ENCODE data around the gene AP2B1.
"Not testable (repeated sequence)": the region's sequence is repeated elsewhere in the genome, so short reads cannot be mapped to it uniquely, and the experiment has no call there.

AP2B1 gene

DNA sequence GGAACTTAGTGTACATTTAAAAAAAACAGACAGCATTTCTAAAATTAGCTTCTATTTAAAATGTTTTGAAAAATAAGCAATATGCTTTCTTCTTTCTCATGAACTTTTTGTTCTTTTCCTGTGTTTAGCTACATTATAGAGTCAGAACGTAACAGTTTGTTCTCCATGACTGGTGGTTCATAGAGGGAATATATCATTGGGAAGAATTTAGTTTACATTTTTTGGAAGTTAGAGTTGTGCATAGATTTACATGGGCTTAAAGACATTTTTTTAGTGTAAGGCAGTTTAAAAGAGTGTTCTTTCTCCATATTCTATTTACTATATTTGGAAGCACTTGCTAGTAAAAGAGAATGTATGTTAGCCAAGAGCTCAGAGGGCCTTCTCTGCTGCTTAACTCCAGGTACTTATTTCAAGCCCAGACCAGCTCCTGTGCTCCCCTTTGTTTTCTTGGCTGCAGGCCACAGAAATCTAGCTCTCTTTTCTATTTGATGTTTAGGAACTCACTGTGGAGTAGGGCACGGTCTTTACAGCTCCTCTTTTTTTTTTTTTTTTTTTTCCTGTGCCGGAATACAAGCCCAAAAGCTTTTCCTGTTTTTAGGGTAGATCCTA is 20.2 kb downstream of the AP2B1 start:
- Histone ChIP-seq H2AFZ (ENCODE audit: low read depth, low read length, severe bottlenecking) (no peak overlapping the region), H3K9ac (ENCODE audit: low read length) (no peak overlapping the region), H3K4me2 (ENCODE audit: low read depth, low read length, poor library complexity, severe bottlenecking) (no peak overlapping the region), H3F3A (ENCODE audit: insufficient read depth) (no peaks in the 10 kb centered on the region), H3K9me3 (ENCODE audit: insufficient read depth, low read length) (no peaks in the 10 kb centered on the region), H3K27me3 (ENCODE audit: low read length) (no peaks in the 10 kb centered on the region), H3K79me2 (ENCODE audit: insufficient read depth, low read length) (no peaks in the 10 kb centered on the region), H3K36me3 (ENCODE audit: low read length) (peaks cover 5% of the 10 kb centered on the region; the same call in 1 of the 2 replicates), H3K4me3 (ENCODE audit: insufficient read depth, low read length, poor library complexity, severe bottlenecking) (no peak overlapping the region), H4K20me1 (ENCODE audit: low read depth, low read length) (no peaks in the 10 kb centered on the region), H3K9me2 (replicated peaks; ENCODE audit: insufficient read depth, low read length) (no peaks in the 10 kb centered on the region), H3K27ac (ENCODE audit: low read depth, low read length) (no peak overlapping the region)
- TF ChIP-seq EZH2phosphoT487 (conservative IDR thresholded peaks at IDR 0.05; ENCODE audit: low read length), result no peak
- TF ChIP-seq, protein P1, sequence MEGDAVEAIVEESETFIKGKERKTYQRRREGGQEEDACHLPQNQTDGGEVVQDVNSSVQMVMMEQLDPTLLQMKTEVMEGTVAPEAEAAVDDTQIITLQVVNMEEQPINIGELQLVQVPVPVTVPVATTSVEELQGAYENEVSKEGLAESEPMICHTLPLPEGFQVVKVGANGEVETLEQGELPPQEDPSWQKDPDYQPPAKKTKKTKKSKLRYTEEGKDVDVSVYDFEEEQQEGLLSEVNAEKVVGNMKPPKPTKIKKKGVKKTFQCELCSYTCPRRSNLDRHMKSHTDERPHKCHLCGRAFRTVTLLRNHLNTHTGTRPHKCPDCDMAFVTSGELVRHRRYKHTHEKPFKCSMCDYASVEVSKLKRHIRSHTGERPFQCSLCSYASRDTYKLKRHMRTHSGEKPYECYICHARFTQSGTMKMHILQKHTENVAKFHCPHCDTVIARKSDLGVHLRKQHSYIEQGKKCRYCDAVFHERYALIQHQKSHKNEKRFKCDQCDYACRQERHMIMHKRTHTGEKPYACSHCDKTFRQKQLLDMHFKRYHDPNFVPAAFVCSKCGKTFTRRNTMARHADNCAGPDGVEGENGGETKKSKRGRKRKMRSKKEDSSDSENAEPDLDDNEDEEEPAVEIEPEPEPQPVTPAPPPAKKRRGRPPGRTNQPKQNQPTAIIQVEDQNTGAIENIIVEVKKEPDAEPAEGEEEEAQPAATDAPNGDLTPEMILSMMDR (IDR thresholded peaks at IDR 0.05; ENCODE audit: insufficient read depth, low read length, poor library complexity, severe bottlenecking), result no peak

DNA sequence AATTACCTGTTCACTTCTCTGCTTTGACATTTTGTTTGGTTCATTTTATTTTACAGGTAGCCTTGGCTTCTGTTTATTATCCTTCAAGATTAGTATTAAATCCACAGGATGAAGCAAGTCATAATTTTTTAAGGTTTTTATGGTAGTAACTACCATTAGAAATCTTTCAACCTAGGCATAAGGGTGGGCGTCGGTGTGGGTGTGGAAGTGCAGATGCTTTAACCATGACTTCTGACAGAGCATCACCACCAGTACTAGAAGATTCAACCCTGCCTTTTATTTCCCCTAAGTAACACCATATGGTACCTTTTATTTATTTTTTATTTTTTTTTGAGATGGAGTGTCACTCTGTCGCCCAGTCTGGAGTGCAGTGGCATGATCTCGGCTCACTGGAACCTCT is 22.7 kb downstream of the AP2B1 start:
- H3K9me2 ChIP-seq (replicated peaks; ENCODE audit: insufficient read depth, low read length), result no peaks in the 10 kb centered on the region
- H3K9ac ChIP-seq (ENCODE audit: low read length), result no peak overlapping the region
- H3K27me3 ChIP-seq (ENCODE audit: low read length), result no peaks in the 10 kb centered on the region
- TF ChIP-seq EZH2phosphoT487 (conservative IDR thresholded peaks at IDR 0.05; ENCODE audit: low read length), result no peak
- TF ChIP-seq, protein P1 (IDR thresholded peaks at IDR 0.05; ENCODE audit: insufficient read depth, low read length, poor library complexity, severe bottlenecking), result no peak
- H3F3A ChIP-seq (ENCODE audit: insufficient read depth), result no peaks in the 10 kb centered on the region
- peaks cover 5% of the 10 kb centered on the region; the same call in 1 of the 2 replicates for H3K36me3 ChIP-seq (ENCODE audit: low read length)
- H3K4me3 ChIP-seq (ENCODE audit: insufficient read depth, low read length, poor library complexity, severe bottlenecking), result no peak overlapping the region
- no peak overlapping the region for H3K4me2 ChIP-seq (ENCODE audit: low read depth, low read length, poor library complexity, severe bottlenecking)
- no peaks in the 10 kb centered on the region for H3K79me2 ChIP-seq (ENCODE audit: insufficient read depth, low read length)
- no peak overlapping the region for H2AFZ ChIP-seq (ENCODE audit: low read depth, low read length, severe bottlenecking)
- H3K27ac ChIP-seq (ENCODE audit: low read depth, low read length), result no peak overlapping the region
- no peaks in the 10 kb centered on the region for H3K9me3 ChIP-seq (ENCODE audit: insufficient read depth, low read length)
- H4K20me1 ChIP-seq (ENCODE audit: low read depth, low read length), result no peaks in the 10 kb centered on the region

DNA sequence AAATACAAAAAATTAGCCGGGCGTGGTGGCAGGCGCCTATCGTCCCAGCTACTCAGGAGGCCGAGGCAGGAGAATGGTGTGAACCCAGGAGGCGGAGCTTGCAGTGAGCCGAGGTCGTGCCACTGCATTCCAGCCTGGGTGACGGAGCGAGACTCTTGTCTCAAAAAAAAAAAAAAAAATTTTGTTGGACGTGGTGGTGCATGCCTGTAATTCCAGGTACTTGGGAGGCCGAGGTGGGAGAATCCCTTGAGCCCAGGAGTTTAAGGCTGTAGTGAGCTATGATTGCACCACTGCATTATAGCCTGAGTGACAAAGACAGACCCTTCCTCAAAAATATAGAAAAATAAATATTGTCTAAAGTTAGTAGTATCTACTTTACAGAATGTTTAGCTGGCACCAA is 23.6 kb downstream of the AP2B1 start:
- not testable (repeated sequence) for H3K27ac ChIP-seq (ENCODE audit: low read depth, low read length); H3K79me2 ChIP-seq (ENCODE audit: insufficient read depth, low read length); H3K27me3 ChIP-seq (ENCODE audit: low read length); H3K9me2 ChIP-seq (replicated peaks; ENCODE audit: insufficient read depth, low read length); H3K4me3 ChIP-seq (ENCODE audit: insufficient read depth, low read length, poor library complexity, severe bottlenecking); H3K4me2 ChIP-seq (ENCODE audit: low read depth, low read length, poor library complexity, severe bottlenecking); H2AFZ ChIP-seq (ENCODE audit: low read depth, low read length, severe bottlenecking); H3K9me3 ChIP-seq (ENCODE audit: insufficient read depth, low read length); H4K20me1 ChIP-seq (ENCODE audit: low read depth, low read length); H3K36me3 ChIP-seq (ENCODE audit: low read length); H3K9ac ChIP-seq (ENCODE audit: low read length); H3F3A ChIP-seq (ENCODE audit: insufficient read depth)

DNA sequence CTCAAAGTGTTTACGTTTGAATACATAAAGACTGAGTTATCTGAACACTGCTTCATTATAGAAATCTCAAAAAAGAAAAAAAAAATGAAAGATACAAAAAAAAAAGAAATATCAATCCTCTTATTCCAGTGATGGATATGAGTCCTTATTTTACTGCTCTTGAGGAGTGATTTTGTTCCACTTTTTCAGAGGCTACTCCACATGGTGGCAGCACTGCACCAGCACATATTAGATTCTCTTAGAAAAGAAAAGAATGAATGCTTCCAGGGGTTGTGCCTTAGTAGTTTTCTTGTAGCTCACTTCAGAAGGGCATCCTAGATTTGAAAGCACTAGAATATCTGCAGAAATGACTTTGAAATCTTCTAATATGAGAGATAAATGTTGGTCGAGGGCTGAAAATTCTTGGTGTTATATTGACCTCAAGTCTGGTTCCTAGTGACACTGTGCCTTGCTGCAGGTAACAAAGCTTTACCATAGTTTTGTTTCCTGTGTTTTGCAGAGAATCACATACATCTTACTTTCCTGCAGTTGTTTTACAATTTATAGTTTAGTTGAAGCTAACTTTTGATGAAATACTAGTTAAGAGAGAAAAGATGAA is 25.9 kb downstream of the AP2B1 start:
- no peak overlapping the region for H2AFZ ChIP-seq (ENCODE audit: low read depth, low read length, severe bottlenecking)
- H3K9me2 ChIP-seq (replicated peaks; ENCODE audit: insufficient read depth, low read length), result no peaks in the 10 kb centered on the region
- H3K4me2 ChIP-seq (ENCODE audit: low read depth, low read length, poor library complexity, severe bottlenecking), result no peak overlapping the region
- no peaks in the 10 kb centered on the region for H3K27me3 ChIP-seq (ENCODE audit: low read length)
- H3K27ac ChIP-seq (ENCODE audit: low read depth, low read length), result no peak overlapping the region
- TF ChIP-seq EZH2phosphoT487 (conservative IDR thresholded peaks at IDR 0.05; ENCODE audit: low read length), result no peak
- TF ChIP-seq, protein P1 (IDR thresholded peaks at IDR 0.05; ENCODE audit: insufficient read depth, low read length, poor library complexity, severe bottlenecking), result peak; percentile 49
- H3F3A ChIP-seq (ENCODE audit: insufficient read depth), result no peaks in the 10 kb centered on the region
- no peaks in the 10 kb centered on the region for H4K20me1 ChIP-seq (ENCODE audit: low read depth, low read length)
- H3K4me3 ChIP-seq (ENCODE audit: insufficient read depth, low read length, poor library complexity, severe bottlenecking), result no peak overlapping the region
- H3K9me3 ChIP-seq (ENCODE audit: insufficient read depth, low read length), result no peaks in the 10 kb centered on the region
- H3K9ac ChIP-seq (ENCODE audit: low read length), result no peak overlapping the region
- H3K79me2 ChIP-seq (ENCODE audit: insufficient read depth, low read length), result no peaks in the 10 kb centered on the region
- H3K36me3 ChIP-seq (ENCODE audit: low read length), result 0 out of 2 replicates have a peak, but pooled peaks cover 2% of the 10 kb centered on the region

Data from SU-DHL-6 (cell line).